Epithelial cell of prostate (primary cell): ENCODE results near the gene TSPAN4.

ENCODE experiments used
- DNase-seq: peaks from one replicate; pipeline ENCODE4 v3.0.0-alpha.2; 2011; ENCODE audit warnings: low read depth, low spot score
- H3K27ac ChIP-seq: fragments of 450-650 bp; 2 replicates; pipeline ENCODE4 v1.5.1; 2017; ENCODE audit warnings: mild to moderate bottlenecking

Gene TSPAN4

DNA sequence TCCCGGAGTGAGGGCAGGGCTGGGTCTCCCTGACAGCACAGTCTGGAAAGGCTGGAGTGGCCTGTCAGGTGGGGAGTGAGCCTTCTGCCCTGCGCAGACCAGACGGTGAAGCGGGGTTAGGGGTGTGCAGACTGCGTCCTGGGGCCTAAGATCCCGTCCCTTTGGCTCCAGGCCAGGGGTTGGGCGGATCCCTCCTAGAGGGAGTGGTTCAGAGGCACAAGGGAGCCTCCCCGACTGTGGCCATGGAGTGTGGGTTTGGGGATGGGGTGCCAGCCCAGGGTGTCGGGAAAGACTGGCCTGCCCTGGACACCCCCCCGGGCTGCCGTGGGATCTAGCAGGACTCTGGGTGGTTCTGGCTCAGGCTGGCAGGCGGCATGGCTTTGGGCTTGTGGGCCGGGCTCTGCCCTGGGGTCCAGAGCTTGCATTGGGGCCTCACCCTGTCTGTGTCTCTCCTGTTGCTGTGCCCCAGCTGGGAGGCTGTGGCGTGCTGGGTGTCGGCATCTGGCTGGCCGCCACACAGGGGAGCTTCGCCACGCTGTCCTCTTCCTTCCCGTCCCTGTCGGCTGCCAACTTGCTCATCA lies 19.5 kb downstream of the TSPAN4 start:
- H3K27ac ChIP-seq, result no peak overlapping the region
- DNase-seq, result no peak

DNA sequence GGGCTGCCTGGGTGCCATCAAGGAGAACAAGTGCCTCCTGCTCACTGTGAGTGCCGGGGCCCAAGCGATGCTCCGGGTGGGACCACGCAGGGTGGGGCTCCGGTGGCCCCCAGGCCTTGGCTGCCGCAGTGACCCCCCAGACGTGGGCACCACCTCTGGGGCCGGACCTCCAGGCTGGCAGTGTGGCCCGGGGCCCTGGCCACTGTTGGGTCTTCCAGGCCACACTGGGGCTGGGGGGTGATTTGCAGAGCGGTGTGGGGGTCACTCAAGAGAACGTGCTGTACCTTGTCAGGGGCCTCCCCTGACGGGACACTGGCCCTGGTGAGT lies 20.0 kb downstream of the TSPAN4 start:
- no peak overlapping the region for H3K27ac ChIP-seq
- no peak for DNase-seq

GRCh38 chr11:863023-863909 lies 20.6 kb downstream of the TSPAN4 start:
- no peak for DNase-seq
- H3K27ac ChIP-seq, result no peak overlapping the region

DNA sequence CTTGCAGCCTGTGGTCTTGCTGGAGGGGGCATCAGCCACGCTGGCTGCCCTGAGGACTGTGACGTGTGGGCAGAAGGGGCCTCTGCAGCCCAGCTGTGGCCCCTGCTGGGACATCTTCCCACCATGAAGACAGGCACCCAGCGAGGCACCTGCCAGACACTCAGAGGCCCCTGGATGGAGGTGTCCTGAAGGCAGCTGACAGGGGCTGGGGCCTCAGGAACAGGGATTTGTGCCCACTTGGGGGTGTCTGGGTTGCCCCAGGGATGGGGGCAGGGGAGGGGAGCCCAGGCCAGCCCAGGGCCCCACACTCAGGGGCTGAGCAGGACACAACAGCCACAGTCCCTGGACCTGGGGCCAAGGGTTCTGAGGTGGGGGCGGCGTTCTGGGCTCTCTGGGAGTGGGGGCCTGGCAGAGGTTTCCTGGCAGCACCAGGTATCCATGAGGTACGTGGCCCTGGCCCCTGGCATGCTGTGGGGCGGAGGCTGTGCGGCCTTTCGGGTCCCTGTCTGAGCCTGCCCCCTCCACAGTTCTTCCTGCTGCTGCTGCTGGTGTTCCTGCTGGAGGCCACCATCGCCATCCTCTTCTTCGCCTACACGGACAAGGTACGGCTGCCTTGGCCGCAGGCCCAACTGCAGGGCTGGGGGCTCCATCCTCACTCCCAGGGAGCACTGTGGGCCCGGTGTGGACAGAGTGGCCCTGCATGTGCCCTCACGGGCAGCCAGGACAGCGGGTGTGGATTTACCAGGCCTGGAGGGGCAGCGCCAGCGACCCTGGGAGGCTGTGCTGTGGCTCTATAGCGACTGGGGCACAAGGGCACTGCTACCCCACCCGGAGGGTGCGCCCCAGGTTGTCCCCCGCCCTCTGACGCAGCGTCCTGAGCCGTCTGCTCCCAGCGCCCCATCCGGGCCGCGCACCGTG lies 21.5 kb downstream of the TSPAN4 start:
- H3K27ac ChIP-seq, result no peak overlapping the region
- no peak for DNase-seq

DNA sequence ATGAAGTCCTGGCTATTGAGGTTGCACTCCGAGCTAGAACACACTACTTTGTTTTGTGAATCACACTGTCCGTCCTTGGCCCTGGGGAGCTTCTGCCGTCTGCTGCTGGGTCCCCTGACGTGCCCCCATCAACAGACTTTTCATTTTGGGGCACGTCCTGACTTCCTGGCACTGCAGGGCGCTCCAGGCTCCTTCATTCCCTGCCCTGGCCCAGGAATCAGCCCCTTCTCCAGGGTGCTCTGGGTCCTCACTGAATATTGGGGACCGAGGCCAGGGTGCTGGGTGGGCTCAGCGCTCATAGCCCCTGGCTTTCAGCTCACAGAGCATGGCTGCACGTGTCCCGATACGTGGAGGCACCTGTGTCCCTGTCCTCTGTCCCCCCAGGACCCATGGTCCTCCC lies 22.2 kb downstream of the TSPAN4 start:
- H3K27ac ChIP-seq, result no peak overlapping the region
- DNase-seq, result no peak

- H3K27ac ChIP-seq, result no peak overlapping the region
- DNase-seq, result no peak
These were observed 23.1 kb downstream of the TSPAN4 start for GRCh38 chr11:865462-866430.

- DNase-seq, result no peak
- H3K27ac ChIP-seq, result no peak overlapping the region
These were observed 23.8 kb downstream of the TSPAN4 start for GRCh38 chr11:866481-866880.

GRCh38 chr11:867856-868358 lies 25.3 kb downstream of the TSPAN4 start:
- DNase-seq, result no peak
- H3K27ac ChIP-seq, result no peak overlapping the region

- no peak overlapping the region for H3K27ac ChIP-seq
- DNase-seq, result no peak
These were observed 25.7 kb downstream of the TSPAN4 start for GRCh38 chr11:868394-868793.

DNA sequence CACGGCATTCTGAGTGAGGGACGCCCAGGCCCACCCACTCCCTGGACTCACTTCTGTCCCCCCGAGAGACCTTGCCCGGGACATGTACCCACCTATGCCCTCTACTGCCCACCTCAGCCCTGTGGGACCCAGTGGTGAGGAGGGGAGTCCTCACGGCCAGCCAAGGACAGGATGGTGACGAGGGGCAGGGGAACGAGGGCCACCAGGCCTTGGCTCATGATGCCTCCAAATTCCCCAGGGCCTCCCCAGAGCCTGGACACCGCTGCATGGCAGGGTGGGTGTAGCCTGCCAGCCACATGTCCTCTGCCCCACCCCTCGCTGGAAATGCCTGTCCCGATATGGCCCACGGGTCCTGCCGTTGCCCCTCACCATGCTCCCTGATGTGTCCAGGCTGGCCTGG lies 26.1 kb downstream of the TSPAN4 start:
- no peak overlapping the region for H3K27ac ChIP-seq
- no peak for DNase-seq

DNA sequence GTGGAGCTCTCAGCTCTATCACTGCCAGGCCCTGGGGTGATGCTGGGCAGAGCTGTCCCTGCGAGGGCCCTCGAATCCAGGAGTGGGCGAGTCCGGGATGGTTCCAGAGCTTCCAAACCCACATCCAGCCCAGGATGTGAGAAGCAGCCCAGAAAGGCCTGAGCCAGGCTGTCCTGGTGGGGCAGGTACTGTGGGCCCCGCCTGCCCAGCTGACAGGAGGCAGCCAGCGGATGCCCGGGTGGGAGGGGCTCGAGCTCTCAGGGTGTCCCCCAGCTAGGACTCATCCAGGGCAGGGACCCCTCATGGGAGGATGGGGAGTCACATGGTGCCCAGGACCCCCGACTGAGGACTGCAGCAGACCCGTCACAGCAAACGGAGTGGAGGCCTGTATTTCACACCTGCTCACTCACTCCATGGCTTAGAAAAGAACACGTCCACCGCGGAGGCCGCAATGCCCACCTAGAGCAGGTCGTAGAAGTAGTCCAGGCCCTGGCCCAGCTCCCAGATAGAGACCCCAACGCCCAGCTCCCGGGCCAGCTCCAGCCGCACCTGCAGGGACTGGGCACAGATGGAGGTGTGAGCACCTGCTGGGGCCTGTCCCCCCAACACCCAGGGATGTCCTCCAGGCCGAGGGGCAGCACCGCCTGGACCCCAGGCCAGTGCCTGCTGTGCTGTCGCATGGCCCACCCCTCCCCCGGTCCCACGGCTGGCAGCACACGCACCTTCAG lies 26.9 kb downstream of the TSPAN4 start:
- no peak overlapping the region for H3K27ac ChIP-seq
- no peak for DNase-seq

DNA sequence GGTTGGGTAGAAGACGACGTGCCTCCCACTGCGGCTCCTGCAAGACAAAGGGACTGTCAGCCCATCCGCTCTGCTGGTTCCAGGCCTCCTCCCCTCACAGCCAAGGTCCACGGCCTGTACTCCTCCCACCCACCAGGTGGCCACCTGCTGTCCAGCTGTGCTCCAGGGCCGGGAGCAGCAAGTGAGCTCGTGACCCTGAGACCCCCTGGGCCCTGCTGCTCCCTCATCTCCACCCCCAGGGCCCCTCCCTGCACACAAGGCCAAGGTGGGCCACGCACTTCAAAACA lies 27.4 kb downstream of the TSPAN4 start:
- DNase-seq, result no peak
- no peak overlapping the region for H3K27ac ChIP-seq

DNA sequence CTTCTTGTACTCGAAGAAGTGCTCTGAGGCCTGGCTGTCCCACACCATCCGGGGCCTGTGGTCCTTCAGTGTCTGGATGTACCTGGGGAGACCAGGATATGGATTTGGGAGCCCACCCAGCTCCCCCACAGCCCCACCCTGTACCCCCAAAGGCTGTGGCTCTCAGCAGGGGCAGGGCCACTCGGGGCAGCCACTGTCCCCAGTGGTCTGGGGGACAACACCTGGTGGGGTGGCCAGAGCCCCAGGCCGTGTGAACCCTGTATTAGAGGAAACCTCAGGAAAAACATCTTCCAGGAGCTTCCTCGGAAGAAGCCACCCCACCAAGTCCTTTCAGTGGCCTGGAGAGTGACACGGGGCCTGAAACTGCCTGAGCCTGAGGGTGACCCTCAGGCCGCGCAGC lies 27.8 kb downstream of the TSPAN4 start:
- no peak for DNase-seq
- H3K27ac ChIP-seq, result no peak overlapping the region

DNA sequence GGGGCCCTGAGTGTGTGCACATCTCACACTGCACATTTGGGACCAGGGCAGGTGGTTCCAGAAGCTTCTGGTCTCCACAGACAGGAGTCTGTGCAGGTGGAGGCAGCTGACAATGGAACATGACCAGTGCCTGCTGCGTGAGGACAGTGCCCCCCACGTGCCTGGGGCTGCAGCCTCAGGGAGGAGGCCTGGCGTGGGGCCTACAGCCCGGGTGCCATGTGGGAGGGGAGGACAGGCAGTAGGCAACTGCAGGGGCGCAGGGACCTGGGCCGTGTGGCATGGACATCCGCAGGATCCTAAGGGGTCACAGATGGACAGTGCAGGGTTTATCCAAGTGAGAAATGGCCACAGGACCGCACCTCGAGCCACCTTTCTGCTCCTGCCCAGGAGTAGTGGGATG lies 28.8 kb downstream of the TSPAN4 start:
- DNase-seq, result no peak
- H3K27ac ChIP-seq, result no peak overlapping the region

DNA sequence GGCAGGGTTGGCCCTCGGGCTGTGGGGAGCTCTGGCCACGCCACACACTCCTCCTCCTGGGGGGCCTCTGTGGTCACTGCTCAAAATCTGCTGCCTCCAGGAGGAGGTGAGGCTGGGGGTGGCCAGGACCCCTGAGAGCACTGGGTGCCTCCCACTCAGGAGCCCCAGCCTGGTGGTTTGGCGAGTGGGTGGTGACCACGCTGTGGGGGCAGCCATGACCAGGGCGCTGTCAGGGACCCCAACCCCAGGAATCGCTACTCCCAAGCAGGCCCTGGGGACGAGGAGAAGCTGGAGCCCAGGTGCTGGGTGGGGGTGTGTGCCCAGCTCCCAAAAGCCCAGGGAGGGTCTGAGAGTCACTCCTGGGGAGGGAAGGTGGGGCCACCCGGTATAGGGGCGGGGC lies 30.1 kb downstream of the TSPAN4 start:
- no peak overlapping the region for H3K27ac ChIP-seq
- no peak for DNase-seq

GRCh38 chr11:873706-874105 lies 31.1 kb downstream of the TSPAN4 start:
- DNase-seq, result no peak
- no peak overlapping the region for H3K27ac ChIP-seq

GRCh38 chr11:875203-875602 lies 32.6 kb downstream of the TSPAN4 start:
- no peak overlapping the region for H3K27ac ChIP-seq
- DNase-seq, result no peak

DNA sequence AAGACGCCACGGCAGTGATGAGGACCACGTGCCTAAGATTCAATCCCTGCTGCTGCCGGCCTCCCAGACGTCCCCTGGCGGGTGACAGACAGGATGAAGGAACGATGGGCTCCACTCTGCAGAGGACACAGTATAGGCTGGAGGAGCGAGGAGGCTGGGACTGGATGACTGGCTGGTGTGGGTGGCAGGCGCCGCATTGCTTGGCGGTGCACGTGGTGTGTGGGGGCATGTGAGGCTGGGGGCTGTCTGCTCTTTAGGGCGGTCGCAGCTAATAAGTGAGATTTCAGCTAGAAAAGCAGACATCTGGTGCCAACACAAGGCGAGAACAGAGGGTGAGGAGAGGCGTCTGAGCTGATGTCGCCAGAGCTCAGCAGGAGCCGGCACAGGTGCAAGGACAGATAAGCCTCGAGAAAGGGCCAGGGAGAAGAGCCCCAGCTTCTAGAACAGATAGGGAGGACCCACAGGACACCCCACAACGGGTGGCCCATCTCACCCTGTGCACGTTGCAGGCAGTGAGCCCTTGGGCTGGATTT lies 33.2 kb downstream of the TSPAN4 start:
- H3K27ac ChIP-seq, result no peak overlapping the region
- DNase-seq, result no peak

GRCh38 chr11:876545-876944 lies 33.9 kb downstream of the TSPAN4 start:
- no peak overlapping the region for H3K27ac ChIP-seq
- no peak for DNase-seq
